Body of pancreas (tissue), 4 donors: ENCODE data around the gene ZBTB5.
"Not testable (repeated sequence)": the region's sequence is repeated elsewhere in the genome, so short reads cannot be mapped to it uniquely, and the experiment has no call there.

ENCODE experiments used
- CTCF ChIP-seq, 7 experiments: fragments of 450-650 bp in 4 of 7; fragments of 200-600 bp in 3 of 7; sonication (generic) in 3 of 7; IDR thresholded peaks; one replicate each; pipeline ENCODE4 v1.5.1; 2016 to 2019; ENCODE audit warnings: antibody characterized with exemption in 7 of 7
- POLR2A ChIP-seq, 3 donors: fragments of 450-650 bp; IDR thresholded peaks; one replicate each; pipeline ENCODE4 v1.6.1; 2016; ENCODE audit warnings: antibody characterized with exemption in 3 of 3, mild to moderate bottlenecking in 2 of 3

- not testable (repeated sequence) for TF ChIP-seq POLR2A, CTCF (IDR thresholded peaks at IDR 0.05)
Measured at GRCh38 chr9:37477443-37477842, 12.2 kb upstream of the ZBTB5 start.
